Measurements from ENCODE around the gene ELP1. TPM values are rescaled to one million over a fixed set of nuclear protein-coding genes. Genes with fewer than 3 reads are reported as not detected.

The ELP1 gene
- total and polyA plus RNA-seq, 5 donors from 2014 or later, result 13.7 to 24.9 (median 20.0) TPM

GRCh38 chr9:108855888-108856287 lies 78.0 kb downstream of the ELP1 start, which contains the start of gene ACTL7B:
Gene ACTL7B, minus strand, starts transcription at chr9:108855986. Its CDS starts 56 bp downstream, at chr9:108855930.
- H3K27ac Mint-ChIP-seq, result no peak within 1 kb of the TSS
- no peaks in the 10 kb centered on the region for H3K27me3 ChIP-seq (ENCODE audit: control insufficient read depth, insufficient read depth, low read length)
- DNase-seq, result no peak
- no peaks in the 10 kb centered on the region for H3K9me3 ChIP-seq (ENCODE audit: control insufficient read depth in 2 of 2, low read length in 2 of 2)
- ATAC-seq (ENCODE audit: low read depth in 2 of 2), result no peak
- no peaks in the 10 kb centered on the region for H3K36me3 ChIP-seq (ENCODE audit: control insufficient read depth, insufficient read depth, low read length)
- H3K4me1 Mint-ChIP-seq, result no peaks in the 10 kb centered on the region
- no peak within 1 kb of the TSS for H3K27ac ChIP-seq (ENCODE audit: insufficient read depth, low read length, poor library complexity, severe bottlenecking)
- H3K27me3 Mint-ChIP-seq, result no peaks in the 10 kb centered on the region
- H3K4me1 ChIP-seq (ENCODE audit: control insufficient read depth, insufficient read depth, low read length, poor library complexity, severe bottlenecking), result no peaks in the 10 kb centered on the region
- peaks cover 0 to 2% (median 0%) of the 10 kb centered on the region in 7 donors for H3K9me3 Mint-ChIP-seq
- H3K4me3 Mint-ChIP-seq, result no peak within 1 kb of the TSS
- peaks cover 6% of the 10 kb centered on the region for H3K36me3 Mint-ChIP-seq
- no peak within 1 kb of the TSS for H3K4me3 ChIP-seq (ENCODE audit: low read depth, low read length)

- H3K27me3 Mint-ChIP-seq, result no peaks in the 10 kb centered on the region
- no peak overlapping the region for H3K27ac Mint-ChIP-seq
- peaks cover 6% of the 10 kb centered on the region for H3K36me3 Mint-ChIP-seq
- peaks cover 0 to 2% (median 0%) of the 10 kb centered on the region in 7 donors for H3K9me3 Mint-ChIP-seq
- H3K4me3 Mint-ChIP-seq, result no peak overlapping the region
- DNase-seq, result no peak
- no peak for ATAC-seq (ENCODE audit: low read depth in 2 of 2)
- H3K36me3 ChIP-seq (ENCODE audit: control insufficient read depth, insufficient read depth, low read length), result no peaks in the 10 kb centered on the region
- no peaks in the 10 kb centered on the region for H3K4me1 ChIP-seq (ENCODE audit: control insufficient read depth, insufficient read depth, low read length, poor library complexity, severe bottlenecking)
- no peak overlapping the region for H3K27ac ChIP-seq (ENCODE audit: insufficient read depth, low read length, poor library complexity, severe bottlenecking)
- no peaks in the 10 kb centered on the region for H3K4me1 Mint-ChIP-seq
- H3K4me3 ChIP-seq (ENCODE audit: low read depth, low read length), result no peak overlapping the region
- no peaks in the 10 kb centered on the region for H3K9me3 ChIP-seq (ENCODE audit: control insufficient read depth in 2 of 2, low read length in 2 of 2)
- no peaks in the 10 kb centered on the region for H3K27me3 ChIP-seq (ENCODE audit: control insufficient read depth, insufficient read depth, low read length)
Observed at GRCh38 chr9:108855529-108855886, 78.4 kb downstream of the ELP1 start.

GRCh38 chr9:108854641-108855528 lies 79.0 kb downstream of the ELP1 start:
- H3K4me1 Mint-ChIP-seq, result no peaks in the 10 kb centered on the region
- H3K27me3 Mint-ChIP-seq, result no peaks in the 10 kb centered on the region
- Histone ChIP-seq H3K4me3 (ENCODE audit: low read depth, low read length) (no peak overlapping the region), H3K27me3 (ENCODE audit: control insufficient read depth, insufficient read depth, low read length) (no peaks in the 10 kb centered on the region), H3K4me1 (ENCODE audit: control insufficient read depth, insufficient read depth, low read length, poor library complexity, severe bottlenecking) (no peaks in the 10 kb centered on the region), H3K9me3 (ENCODE audit: control insufficient read depth in 2 of 2, low read length in 2 of 2) (no peaks in the 10 kb centered on the region), H3K36me3 (ENCODE audit: control insufficient read depth, insufficient read depth, low read length) (no peaks in the 10 kb centered on the region), H3K27ac (ENCODE audit: insufficient read depth, low read length, poor library complexity, severe bottlenecking) (no peak overlapping the region)
- H3K9me3 Mint-ChIP-seq, result peaks cover 0 to 2% (median 0%) of the 10 kb centered on the region in 7 donors
- ATAC-seq (ENCODE audit: low read depth in 2 of 2) (no peak), DNase-seq (no peak)
- H3K27ac Mint-ChIP-seq, result no peak overlapping the region
- H3K36me3 Mint-ChIP-seq, result peaks cover 6% of the 10 kb centered on the region
- no peak overlapping the region for H3K4me3 Mint-ChIP-seq

GRCh38 chr9:108854094-108854493 lies 79.8 kb downstream of the ELP1 start:
- H3K4me3 Mint-ChIP-seq, result no peak overlapping the region
- Histone ChIP-seq H3K4me1 (ENCODE audit: control insufficient read depth, insufficient read depth, low read length, poor library complexity, severe bottlenecking) (no peaks in the 10 kb centered on the region), H3K27ac (ENCODE audit: insufficient read depth, low read length, poor library complexity, severe bottlenecking) (no peak overlapping the region), H3K27me3 (ENCODE audit: control insufficient read depth, insufficient read depth, low read length) (no peaks in the 10 kb centered on the region), H3K9me3 (ENCODE audit: control insufficient read depth in 2 of 2, low read length in 2 of 2) (no peaks in the 10 kb centered on the region), H3K36me3 (ENCODE audit: control insufficient read depth, insufficient read depth, low read length) (no peaks in the 10 kb centered on the region), H3K4me3 (ENCODE audit: low read depth, low read length) (no peak overlapping the region)
- ATAC-seq (ENCODE audit: low read depth in 2 of 2) (no peak), DNase-seq (no peak)
- H3K27ac Mint-ChIP-seq, result no peak overlapping the region
- peaks cover 6% of the 10 kb centered on the region for H3K36me3 Mint-ChIP-seq
- H3K9me3 Mint-ChIP-seq, result peaks cover 0 to under 1% (median 0%) of the 10 kb centered on the region in 7 donors
- H3K27me3 Mint-ChIP-seq, result no peaks in the 10 kb centered on the region
- H3K4me1 Mint-ChIP-seq, result no peaks in the 10 kb centered on the region

GRCh38 chr9:108852079-108852478 lies 81.8 kb downstream of the ELP1 start:
- no peaks in the 10 kb centered on the region for H3K27me3 Mint-ChIP-seq

GRCh38 chr9:108851138-108851537 lies 82.8 kb downstream of the ELP1 start:
- no peaks in the 10 kb centered on the region for H3K9me3 Mint-ChIP-seq
- H3K4me1 Mint-ChIP-seq, result no peaks in the 10 kb centered on the region
- H3K4me1 ChIP-seq (ENCODE audit: control insufficient read depth, insufficient read depth, low read length, poor library complexity, severe bottlenecking), result no peaks in the 10 kb centered on the region
- no peak overlapping the region for H3K27ac ChIP-seq (ENCODE audit: insufficient read depth, low read length, poor library complexity, severe bottlenecking)
- H3K4me3 Mint-ChIP-seq, result no peak overlapping the region
- DNase-seq (no peak), ATAC-seq (ENCODE audit: low read depth in 2 of 2) (no peak)
- H3K36me3 Mint-ChIP-seq, result no peaks in the 10 kb centered on the region
- no peak overlapping the region for H3K27ac Mint-ChIP-seq
- H3K36me3 ChIP-seq (ENCODE audit: control insufficient read depth, insufficient read depth, low read length), result no peaks in the 10 kb centered on the region
- H3K27me3 ChIP-seq (ENCODE audit: control insufficient read depth, insufficient read depth, low read length), result no peaks in the 10 kb centered on the region
- no peaks in the 10 kb centered on the region for H3K27me3 Mint-ChIP-seq
- no peak overlapping the region for H3K4me3 ChIP-seq (ENCODE audit: low read depth, low read length)
- no peaks in the 10 kb centered on the region for H3K9me3 ChIP-seq (ENCODE audit: control insufficient read depth in 2 of 2, low read length in 2 of 2)

More at GRCh38 chr9:108852079-108852478, 81.8 kb downstream of the ELP1 start:
- Histone ChIP-seq H3K4me3 (ENCODE audit: low read depth, low read length) (no peak overlapping the region), H3K9me3 (ENCODE audit: control insufficient read depth in 2 of 2, low read length in 2 of 2) (no peaks in the 10 kb centered on the region), H3K36me3 (ENCODE audit: control insufficient read depth, insufficient read depth, low read length) (no peaks in the 10 kb centered on the region), H3K27ac (ENCODE audit: insufficient read depth, low read length, poor library complexity, severe bottlenecking) (no peak overlapping the region), H3K27me3 (ENCODE audit: control insufficient read depth, insufficient read depth, low read length) (no peaks in the 10 kb centered on the region), H3K4me1 (ENCODE audit: control insufficient read depth, insufficient read depth, low read length, poor library complexity, severe bottlenecking) (no peaks in the 10 kb centered on the region)
- H3K9me3 Mint-ChIP-seq, result no peaks in the 10 kb centered on the region
- H3K27ac Mint-ChIP-seq, result no peak overlapping the region
- no peak for DNase-seq
- no peak for ATAC-seq (ENCODE audit: low read depth in 2 of 2)
- no peaks in the 10 kb centered on the region for H3K4me1 Mint-ChIP-seq
- H3K4me3 Mint-ChIP-seq, result no peak overlapping the region
- no peaks in the 10 kb centered on the region for H3K36me3 Mint-ChIP-seq

GRCh38 chr9:108850293-108850897 lies 83.5 kb downstream of the ELP1 start:
- no peak overlapping the region for H3K4me3 Mint-ChIP-seq
- Histone ChIP-seq H3K9me3 (ENCODE audit: control insufficient read depth in 2 of 2, low read length in 2 of 2) (no peaks in the 10 kb centered on the region), H3K4me1 (ENCODE audit: control insufficient read depth, insufficient read depth, low read length, poor library complexity, severe bottlenecking) (no peaks in the 10 kb centered on the region), H3K27ac (ENCODE audit: insufficient read depth, low read length, poor library complexity, severe bottlenecking) (no peak overlapping the region), H3K36me3 (ENCODE audit: control insufficient read depth, insufficient read depth, low read length) (no peaks in the 10 kb centered on the region), H3K27me3 (ENCODE audit: control insufficient read depth, insufficient read depth, low read length) (no peaks in the 10 kb centered on the region), H3K4me3 (ENCODE audit: low read depth, low read length) (no peak overlapping the region)
- H3K36me3 Mint-ChIP-seq, result no peaks in the 10 kb centered on the region
- no peaks in the 10 kb centered on the region for H3K4me1 Mint-ChIP-seq
- no peaks in the 10 kb centered on the region for H3K27me3 Mint-ChIP-seq
- no peak overlapping the region for H3K27ac Mint-ChIP-seq
- ATAC-seq (ENCODE audit: low read depth in 2 of 2) (no peak), DNase-seq (peak in 1 of 3 donors; percentile 20)
- H3K9me3 Mint-ChIP-seq, result no peaks in the 10 kb centered on the region
